Measurements from ENCODE around the gene HOMER2.

DNA sequence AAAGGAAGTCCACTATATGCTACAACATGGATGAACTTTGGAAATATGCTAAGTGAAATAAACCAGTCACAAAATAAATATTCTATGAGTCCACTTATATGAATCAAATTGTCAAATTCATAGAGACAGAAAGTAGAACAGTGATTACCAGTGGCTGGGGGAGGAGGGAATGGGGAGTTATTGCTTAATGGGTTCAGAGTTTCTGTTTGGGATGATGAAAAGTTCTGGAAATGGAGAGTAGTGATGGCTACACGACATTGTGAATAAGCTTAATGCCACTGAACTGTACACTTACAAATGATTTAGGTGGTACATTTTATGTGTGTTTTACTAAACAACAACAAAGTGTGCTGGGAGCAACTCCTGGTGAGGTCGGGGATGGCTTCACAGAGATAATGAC lies 38.1 kb downstream of the HOMER2 start:
- TF ChIP-seq, protein P1, sequence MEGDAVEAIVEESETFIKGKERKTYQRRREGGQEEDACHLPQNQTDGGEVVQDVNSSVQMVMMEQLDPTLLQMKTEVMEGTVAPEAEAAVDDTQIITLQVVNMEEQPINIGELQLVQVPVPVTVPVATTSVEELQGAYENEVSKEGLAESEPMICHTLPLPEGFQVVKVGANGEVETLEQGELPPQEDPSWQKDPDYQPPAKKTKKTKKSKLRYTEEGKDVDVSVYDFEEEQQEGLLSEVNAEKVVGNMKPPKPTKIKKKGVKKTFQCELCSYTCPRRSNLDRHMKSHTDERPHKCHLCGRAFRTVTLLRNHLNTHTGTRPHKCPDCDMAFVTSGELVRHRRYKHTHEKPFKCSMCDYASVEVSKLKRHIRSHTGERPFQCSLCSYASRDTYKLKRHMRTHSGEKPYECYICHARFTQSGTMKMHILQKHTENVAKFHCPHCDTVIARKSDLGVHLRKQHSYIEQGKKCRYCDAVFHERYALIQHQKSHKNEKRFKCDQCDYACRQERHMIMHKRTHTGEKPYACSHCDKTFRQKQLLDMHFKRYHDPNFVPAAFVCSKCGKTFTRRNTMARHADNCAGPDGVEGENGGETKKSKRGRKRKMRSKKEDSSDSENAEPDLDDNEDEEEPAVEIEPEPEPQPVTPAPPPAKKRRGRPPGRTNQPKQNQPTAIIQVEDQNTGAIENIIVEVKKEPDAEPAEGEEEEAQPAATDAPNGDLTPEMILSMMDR (IDR thresholded peaks at IDR 0.05; ENCODE audit: borderline replicate concordance, extremely low read depth, low read length, poor library complexity, severe bottlenecking) = no peak
- no peak for TF ChIP-seq EZH2 (IDR thresholded peaks at IDR 0.05; ENCODE audit: borderline replicate concordance, low read depth, low read length, severe bottlenecking)

Measured in DND-41 (cell line).